ENCODE data around the gene GP9.

DNA sequence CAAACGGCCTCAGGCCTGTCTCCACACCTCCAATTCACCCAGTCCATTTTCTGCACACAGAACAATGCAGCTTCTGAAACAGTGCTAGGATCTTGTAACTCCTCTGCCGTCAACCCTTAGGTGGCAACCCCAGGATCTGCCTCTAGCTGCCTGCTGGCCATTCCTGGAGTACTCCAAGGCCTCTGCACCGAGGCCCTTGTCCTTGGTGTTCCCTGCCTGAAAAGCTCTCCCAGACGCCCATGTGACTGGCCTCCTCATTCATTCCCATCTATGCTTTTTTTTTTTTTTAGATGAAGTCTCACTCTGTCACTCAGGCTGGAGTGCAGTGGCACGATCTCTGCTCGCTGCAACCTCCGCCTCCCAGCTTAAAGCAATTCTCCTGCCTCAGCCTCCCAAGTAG is 42.7 kb downstream of the GP9 start:
- TF ChIP-seq POLR2A (IDR thresholded peaks at IDR 0.05; ENCODE audit: low read length) (no peak), ESRRA (IDR thresholded peaks at IDR 0.05; ENCODE audit: borderline replicate concordance, low read length) (no peak), ZFP36 (IDR thresholded peaks at IDR 0.05; ENCODE audit: borderline replicate concordance, partially characterized antibody) (no peak), CBX2 (IDR thresholded peaks at IDR 0.05; ENCODE audit: borderline replicate concordance, low read depth) (no peak), MAFK (IDR thresholded peaks at IDR 0.05; ENCODE audit: partially characterized antibody) (no peak), CTCF (IDR thresholded peaks at IDR 0.05) (no peak), REST (IDR thresholded peaks at IDR 0.05) (no peak), PBX3 (IDR thresholded peaks at IDR 0.05) (no peak), TP53 (CRISPR knock-in tag; IDR thresholded peaks at IDR 0.05) (no peak), JUN (IDR thresholded peaks at IDR 0.05) (no peak), POLR2AphosphoS2 (conservative IDR thresholded peaks at IDR 0.05; ENCODE audit: low read length) (no peak), MAZ (IDR thresholded peaks at IDR 0.05; ENCODE audit: borderline replicate concordance, low read depth, low read length) (no peak)
- TF ChIP-seq, protein P1, sequence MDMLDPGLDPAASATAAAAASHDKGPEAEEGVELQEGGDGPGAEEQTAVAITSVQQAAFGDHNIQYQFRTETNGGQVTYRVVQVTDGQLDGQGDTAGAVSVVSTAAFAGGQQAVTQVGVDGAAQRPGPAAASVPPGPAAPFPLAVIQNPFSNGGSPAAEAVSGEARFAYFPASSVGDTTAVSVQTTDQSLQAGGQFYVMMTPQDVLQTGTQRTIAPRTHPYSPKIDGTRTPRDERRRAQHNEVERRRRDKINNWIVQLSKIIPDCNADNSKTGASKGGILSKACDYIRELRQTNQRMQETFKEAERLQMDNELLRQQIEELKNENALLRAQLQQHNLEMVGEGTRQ (IDR thresholded peaks at IDR 0.05), result no peak
